DND-41 (cell line): ENCODE data around the gene PRICKLE3.

ENCODE experiments used
- ATAC-seq: fragments of 200-7000 bp; cut with Tn5 transposase; 3 replicates; pipeline ENCODE4 v1.9.1; 2021; ENCODE audit warnings: low read depth; ENCODE audit not compliant: insufficient read depth
- DNase-seq: peaks from one replicate; pipeline ENCODE4 v3.0.0-alpha.2; 2020
- H2AFZ ChIP-seq: 2 replicates; pipeline ENCODE4 v1.6.0; 2012; ENCODE audit warnings: low read depth, low read length
- H3K27ac ChIP-seq: 2 replicates; pipeline ENCODE4 v1.5.1; 2012; ENCODE audit warnings: low read length, inconsistent platforms
- H3K27me3 ChIP-seq: fragments of 200-600 bp; sonication (generic); 2 replicates; pipeline ENCODE4 v1.6.0; 2012; ENCODE audit warnings: low read length, mild to moderate bottlenecking, inconsistent platforms; ENCODE audit not compliant: insufficient read depth, poor library complexity
- H3K36me3 ChIP-seq: 2 replicates; pipeline ENCODE4 v1.5.1; 2012; ENCODE audit warnings: low read length, inconsistent platforms; ENCODE audit not compliant: insufficient read depth
- H3K4me1 ChIP-seq: 2 replicates; pipeline ENCODE4 v1.5.1; 2012; ENCODE audit warnings: mild to moderate bottlenecking, low read length; ENCODE audit not compliant: insufficient read depth
- H3K4me2 ChIP-seq: 2 replicates; pipeline ENCODE4 v1.6.0; 2012; ENCODE audit warnings: mild to moderate bottlenecking, moderate library complexity, low read length, inconsistent platforms; ENCODE audit not compliant: insufficient read depth
- H3K4me3 ChIP-seq, 2 experiments: fragments of 200-600 bp in 1 of 2; shearing (Covaris generic) in 1 of 2; 2 replicates each; pipeline ENCODE4 v1.5.1; 2012 to 2016; ENCODE audit warnings: inconsistent platforms in 2 of 2, low read length in 2 of 2, mild to moderate bottlenecking in 2 of 2, low read depth in 1 of 2, moderate library complexity in 1 of 2
- H3K79me2 ChIP-seq: 2 replicates; pipeline ENCODE4 v1.6.0; 2012; ENCODE audit warnings: low read length, inconsistent platforms; ENCODE audit not compliant: insufficient read depth
- H3K9ac ChIP-seq: 2 replicates; pipeline ENCODE4 v1.6.0; 2012; ENCODE audit warnings: low read depth, mild to moderate bottlenecking, inconsistent platforms, low read length, moderate library complexity
- H3K9me3 ChIP-seq: 2 replicates; pipeline ENCODE4 v1.5.1; 2012; ENCODE audit warnings: low read length, moderate library complexity, mild to moderate bottlenecking, inconsistent platforms; ENCODE audit not compliant: insufficient read depth, severe bottlenecking
- H4K20me1 ChIP-seq: 2 replicates; pipeline ENCODE4 v1.6.0; 2012; ENCODE audit warnings: low read length; ENCODE audit not compliant: insufficient read depth
- CTCF ChIP-seq: IDR thresholded peaks from 2 replicates; pipeline ENCODE4 v1.5.1; 2012; ENCODE audit warnings: borderline replicate concordance, low read length, moderate library complexity, mild to moderate bottlenecking; ENCODE audit not compliant: poor library complexity, severe bottlenecking; ENCODE audit errors: extremely low read depth
- EZH2 ChIP-seq: IDR thresholded peaks from 3 replicates; pipeline ENCODE4 v1.6.1; 2012; ENCODE audit warnings: borderline replicate concordance, low read depth, mild to moderate bottlenecking, moderate library complexity, low read length, inconsistent platforms; ENCODE audit not compliant: severe bottlenecking

The PRICKLE3 gene

DNA sequence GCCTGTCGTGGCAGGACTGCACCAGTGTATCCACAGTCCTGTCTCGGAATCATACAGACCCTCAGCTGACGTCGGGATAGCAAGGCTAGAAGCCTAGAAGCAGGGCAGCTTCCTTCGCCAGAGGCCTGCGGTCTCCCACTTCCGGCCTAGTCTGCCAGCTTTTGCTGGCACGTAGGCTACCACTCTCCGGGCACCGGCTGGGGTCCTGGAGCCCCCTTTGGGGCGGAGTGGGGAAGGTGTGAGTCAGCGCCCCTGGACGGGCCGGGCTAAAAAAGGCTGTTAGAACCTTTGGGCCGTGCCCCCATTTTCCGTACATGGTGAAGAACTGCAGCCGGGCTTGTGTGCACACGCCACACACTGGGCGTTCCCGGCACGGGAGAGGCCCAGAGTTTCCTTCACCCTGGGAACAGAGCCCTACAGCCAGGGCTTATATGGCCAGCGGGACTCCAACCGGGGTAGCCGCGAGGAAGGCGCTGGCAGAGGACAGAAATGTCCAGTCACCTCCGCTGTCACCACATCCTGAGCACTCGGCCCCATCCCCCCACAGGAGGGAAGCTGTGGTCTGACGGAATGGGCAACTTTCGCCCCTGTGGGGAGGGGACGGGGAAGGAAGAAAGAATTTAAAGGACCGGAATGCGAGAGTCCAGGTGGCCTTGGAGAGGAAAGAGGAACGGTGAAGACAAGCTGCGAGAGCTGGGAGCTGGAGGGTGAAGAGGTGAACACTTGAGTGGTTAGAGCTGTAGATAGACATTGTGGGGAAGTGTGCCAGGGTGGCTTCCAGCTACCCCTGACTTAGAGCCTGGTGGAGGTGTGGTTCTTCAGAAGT, 19.0 kb downstream of the PRICKLE3 start:
- Histone ChIP-seq H3K9ac (peak overlapping the region; percentile 61), H4K20me1 (no peaks in the 10 kb centered on the region), H3K79me2 (no peaks in the 10 kb centered on the region), H3K36me3 (no peaks in the 10 kb centered on the region), H3K9me3 (no peaks in the 10 kb centered on the region), H3K27ac (peak overlapping the region; percentile 88), H3K4me3 (peak overlapping the region in 1 of 2 experiments; percentile 55; a peak in 2 of 4 replicates), H2AFZ (0 out of 2 replicates have a peak overlapping the region, but pooled peaks have one; percentile 1), H3K27me3 (no peaks in the 10 kb centered on the region), H3K4me2 (peak overlapping the region; percentile 70), H3K4me1 (peaks cover 61% of the 10 kb centered on the region)
- ATAC-seq: peak; percentile 62
- peak; percentile 6 for TF ChIP-seq CTCF
- no peak for TF ChIP-seq EZH2
- DNase-seq: peak; percentile 77

DNA sequence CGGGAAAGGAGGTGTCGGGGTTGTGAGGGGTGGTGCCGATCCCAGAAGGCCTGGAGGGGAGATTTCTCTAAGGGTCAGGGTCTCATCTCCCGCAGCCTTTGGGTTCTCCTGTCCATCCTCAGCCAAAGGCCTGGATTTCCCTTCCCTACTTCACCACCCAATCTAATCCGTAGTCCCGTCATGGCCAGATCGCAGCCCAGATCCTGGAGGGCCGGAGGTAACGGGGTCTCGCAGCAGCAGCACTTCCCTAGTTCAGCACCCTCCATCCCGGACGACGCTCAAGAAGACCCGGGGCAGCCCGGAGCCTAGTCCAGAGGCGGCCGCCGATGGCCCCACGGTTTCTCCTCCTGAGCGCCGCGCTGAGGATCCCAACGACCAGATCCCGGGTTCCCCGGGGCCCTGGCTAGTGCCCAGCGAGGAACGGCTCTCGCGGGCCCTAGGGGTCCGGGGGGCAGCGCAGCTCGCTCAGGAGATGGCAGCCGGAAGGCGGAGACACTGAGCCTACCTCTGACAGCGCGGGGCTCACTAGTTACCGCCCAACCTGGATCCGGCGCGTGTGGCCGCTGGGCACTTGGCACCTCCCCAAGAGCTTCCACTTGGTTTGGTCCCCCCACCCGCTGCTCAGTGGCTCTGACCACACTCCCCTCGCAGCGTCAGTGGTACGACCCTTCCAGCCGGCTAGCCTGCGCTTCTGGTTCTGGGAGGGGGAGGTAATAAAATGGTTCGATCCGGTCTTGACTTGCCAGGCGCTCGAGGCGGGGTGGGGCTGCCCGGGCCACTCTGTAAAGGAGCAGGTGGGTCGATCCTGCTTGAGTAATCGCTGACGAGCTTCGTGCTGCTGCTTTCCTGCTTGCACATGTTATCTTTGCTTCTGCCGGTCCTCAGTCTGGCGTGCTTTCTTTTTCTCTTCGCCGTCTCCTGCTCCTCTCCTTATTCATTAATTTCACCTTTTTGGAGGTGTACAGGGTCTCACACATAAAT, 20.0 kb downstream of the PRICKLE3 start:
- DNase-seq (peak; percentile 74), ATAC-seq (peak; percentile 54)
- H3K27me3 ChIP-seq: no peaks in the 10 kb centered on the region
- H4K20me1 ChIP-seq: no peaks in the 10 kb centered on the region
- no peaks in the 10 kb centered on the region for H3K9me3 ChIP-seq
- no peaks in the 10 kb centered on the region for H3K79me2 ChIP-seq
- no peak overlapping the region; the same call in 1 of the 2 replicates for H2AFZ ChIP-seq
- peaks cover 53% of the 10 kb centered on the region for H3K4me1 ChIP-seq
- peak overlapping the region; percentile 88 for H3K27ac ChIP-seq
- peak overlapping the region; percentile 70 for H3K4me2 ChIP-seq
- H3K36me3 ChIP-seq: no peaks in the 10 kb centered on the region
- peak overlapping the region in 1 of 2 experiments; percentile 55; a peak in 2 of 4 replicates for H3K4me3 ChIP-seq
- H3K9ac ChIP-seq: peak overlapping the region; percentile 61
- TF ChIP-seq EZH2 (no peak), CTCF (no peak)

DNA sequence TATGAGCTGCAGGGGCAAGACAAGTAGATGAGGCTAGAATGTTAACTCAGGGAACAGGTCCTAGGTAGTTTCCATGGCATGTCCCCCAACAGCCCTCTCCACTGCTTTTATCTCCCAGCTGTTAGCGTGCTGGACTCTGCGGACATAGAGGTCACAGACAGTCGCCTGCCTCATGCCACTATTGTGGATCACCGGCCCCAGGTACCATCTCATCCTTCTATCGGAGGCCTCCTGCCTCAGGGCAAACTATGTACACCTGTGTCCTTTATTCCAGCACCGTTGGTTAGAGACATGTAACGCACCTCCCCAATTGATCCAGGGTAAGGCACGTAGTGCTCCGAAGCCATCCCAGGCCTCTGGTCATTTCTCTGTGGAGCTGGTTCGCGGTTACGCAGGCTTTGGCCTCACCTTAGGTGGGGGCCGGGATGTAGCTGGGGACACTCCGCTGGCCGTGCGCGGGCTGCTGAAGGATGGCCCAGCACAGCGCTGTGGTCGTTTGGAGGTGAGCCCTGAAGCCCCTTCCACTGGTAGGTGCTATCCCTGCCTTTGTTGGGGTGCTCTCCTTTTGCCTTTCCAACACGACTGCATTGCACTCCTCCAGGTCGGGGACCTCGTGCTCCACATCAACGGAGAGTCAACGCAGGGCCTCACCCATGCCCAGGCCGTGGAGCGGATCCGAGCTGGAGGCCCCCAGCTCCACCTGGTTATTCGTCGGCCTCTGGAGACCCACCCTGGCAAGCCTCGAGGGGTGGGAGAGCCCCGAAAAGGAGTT, 21.4 kb downstream of the PRICKLE3 start:
- Histone ChIP-seq H2AFZ (no peak overlapping the region), H3K9me3 (no peaks in the 10 kb centered on the region), H4K20me1 (no peaks in the 10 kb centered on the region), H3K4me2 (peak overlapping the region; percentile 70), H3K4me3 (no peak overlapping the region; a peak in 1 of 4 replicates), H3K79me2 (no peaks in the 10 kb centered on the region), H3K27me3 (no peaks in the 10 kb centered on the region), H3K4me1 (peaks cover 53% of the 10 kb centered on the region), H3K9ac (no peak overlapping the region), H3K36me3 (no peaks in the 10 kb centered on the region), H3K27ac (no peak overlapping the region)
- no peak for TF ChIP-seq CTCF
- TF ChIP-seq EZH2: no peak
- ATAC-seq (no peak), DNase-seq (no peak)
